ENCODE measurements around the gene MEIS2. TPM values are rescaled to one million over a fixed set of nuclear protein-coding genes. Genes with fewer than 3 reads are reported as not detected.

The MEIS2 gene
- total RNA-seq, 1 experiment from 2014 or later, result 17.5 TPM

DNA sequence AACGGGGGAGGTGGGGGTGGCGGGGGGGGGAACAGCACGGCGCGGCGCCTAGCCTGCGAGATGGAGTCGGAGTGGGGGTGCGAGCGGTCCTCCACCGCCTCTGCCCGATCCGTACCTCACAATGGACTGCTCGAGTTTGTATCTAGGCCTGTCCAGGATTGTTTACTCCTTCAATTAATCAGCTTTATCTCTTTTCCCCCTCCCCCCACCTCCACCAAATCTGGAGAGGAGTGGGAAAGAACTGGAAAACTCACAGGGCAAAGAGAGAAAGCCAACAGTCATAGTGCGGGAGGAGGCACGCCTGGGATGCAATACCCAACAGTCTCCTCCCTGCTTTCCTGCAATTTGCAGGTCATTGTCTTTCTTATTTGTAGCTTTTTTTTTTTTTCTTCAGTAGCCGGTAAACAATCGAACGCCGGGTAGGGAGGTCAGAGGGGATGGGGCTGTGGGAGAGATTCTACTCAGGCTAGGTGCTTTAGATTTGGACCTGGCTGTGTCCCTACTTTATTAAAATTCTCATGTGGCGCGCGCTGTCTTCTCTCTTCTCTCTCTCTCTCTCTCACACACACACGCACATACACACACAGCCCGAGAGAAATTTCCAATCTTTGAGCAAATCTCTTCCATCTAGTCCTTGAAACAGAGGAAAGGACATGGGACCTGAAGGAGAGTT, 6.9 kb upstream of the MEIS2 start:
- peaks cover 9% of the 10 kb centered on the region; the same call in 1 of the 2 replicates for H3K4me1 ChIP-seq (ENCODE audit: insufficient read depth, low read length)
- H3F3A ChIP-seq (ENCODE audit: low read length, unreplicated experiment), result no peaks in the 10 kb centered on the region
- ATAC-seq (no peak), DNase-seq (no peak)
- H3K27me3 ChIP-seq (ENCODE audit: low read length), result no peaks in the 10 kb centered on the region
- H3K9me2 ChIP-seq (replicated peaks; ENCODE audit: low read length), result no peaks in the 10 kb centered on the region
- no peak overlapping the region for H3K9ac ChIP-seq (ENCODE audit: low read length)
- H4K20me1 ChIP-seq (ENCODE audit: low read length), result no peaks in the 10 kb centered on the region
- no peaks in the 10 kb centered on the region for H3K79me2 ChIP-seq (ENCODE audit: low read length)
- ChIA-PET CTCF (no interaction called here), POLR2A (ENCODE audit: unreplicated experiment) (no interaction called here)
- H3K27ac ChIP-seq (ENCODE audit: low read length), result no peak overlapping the region
- no peaks in the 10 kb centered on the region for H3K36me3 ChIP-seq (ENCODE audit: low read depth, low read length)
- no peak overlapping the region for H2AFZ ChIP-seq (ENCODE audit: low read length)
- no peak overlapping the region for H3K4me2 ChIP-seq (ENCODE audit: low read length)
- intact Hi-C loops (cut with micrococcal nuclease), result loop anchor here (10.0 kb wide), 1 partner anchor 602 kb away; no protein-coding TSS in a partner anchor
- BruUV-seq (replicated peaks), result no TSS peak
- no peaks in the 10 kb centered on the region for H3K9me3 ChIP-seq (ENCODE audit: low read length)
- TF ChIP-seq, protein P1, sequence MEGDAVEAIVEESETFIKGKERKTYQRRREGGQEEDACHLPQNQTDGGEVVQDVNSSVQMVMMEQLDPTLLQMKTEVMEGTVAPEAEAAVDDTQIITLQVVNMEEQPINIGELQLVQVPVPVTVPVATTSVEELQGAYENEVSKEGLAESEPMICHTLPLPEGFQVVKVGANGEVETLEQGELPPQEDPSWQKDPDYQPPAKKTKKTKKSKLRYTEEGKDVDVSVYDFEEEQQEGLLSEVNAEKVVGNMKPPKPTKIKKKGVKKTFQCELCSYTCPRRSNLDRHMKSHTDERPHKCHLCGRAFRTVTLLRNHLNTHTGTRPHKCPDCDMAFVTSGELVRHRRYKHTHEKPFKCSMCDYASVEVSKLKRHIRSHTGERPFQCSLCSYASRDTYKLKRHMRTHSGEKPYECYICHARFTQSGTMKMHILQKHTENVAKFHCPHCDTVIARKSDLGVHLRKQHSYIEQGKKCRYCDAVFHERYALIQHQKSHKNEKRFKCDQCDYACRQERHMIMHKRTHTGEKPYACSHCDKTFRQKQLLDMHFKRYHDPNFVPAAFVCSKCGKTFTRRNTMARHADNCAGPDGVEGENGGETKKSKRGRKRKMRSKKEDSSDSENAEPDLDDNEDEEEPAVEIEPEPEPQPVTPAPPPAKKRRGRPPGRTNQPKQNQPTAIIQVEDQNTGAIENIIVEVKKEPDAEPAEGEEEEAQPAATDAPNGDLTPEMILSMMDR (conservative IDR thresholded peaks at IDR 0.05; ENCODE audit: low read depth, low read length), result no peak
- TF ChIP-seq EZH2 (IDR thresholded peaks at IDR 0.05; ENCODE audit: low read length, unreplicated experiment) (no peak), EZH2phosphoT487 (IDR thresholded peaks at IDR 0.05; ENCODE audit: borderline replicate concordance, low read length) (no peak)
- no peak overlapping the region for H3K4me3 ChIP-seq (ENCODE audit: low read length)

DNA sequence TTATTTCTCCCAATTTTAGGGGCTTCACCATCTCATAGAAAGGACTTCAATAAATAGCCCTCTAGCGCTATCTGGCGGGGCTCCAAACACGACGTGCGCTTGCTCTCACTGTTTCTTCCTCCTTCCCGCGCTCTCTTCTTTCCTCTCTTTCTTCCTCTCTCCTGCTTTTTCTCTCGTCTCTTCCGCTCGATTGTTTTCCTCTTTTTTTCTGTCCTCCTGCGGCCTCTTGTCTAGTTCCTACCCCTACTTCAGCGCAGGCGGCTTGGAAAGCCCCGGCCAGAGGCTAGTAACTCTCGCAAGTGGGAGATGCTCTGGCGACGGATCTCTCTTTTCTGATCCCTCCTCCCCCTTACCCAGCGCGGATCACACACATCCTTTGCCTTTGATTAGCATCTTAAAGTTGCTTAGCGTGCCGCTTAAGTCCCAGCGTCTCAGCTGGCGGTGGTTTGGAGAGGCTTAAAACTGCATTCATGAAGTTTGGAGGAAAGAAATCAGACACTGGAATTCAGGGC, 6.2 kb upstream of the MEIS2 start:
- intact Hi-C loops (cut with micrococcal nuclease), result loop anchor here (10.0 kb wide), 1 partner anchor 602 kb away; no protein-coding TSS in a partner anchor
- POLR2A ChIA-PET (ENCODE audit: unreplicated experiment), result no interaction called here

More for the DNA sequence above, 6.2 kb upstream of the MEIS2 start:
- Histone ChIP-seq H3K79me2 (ENCODE audit: low read length) (no peaks in the 10 kb centered on the region), H3F3A (ENCODE audit: low read length, unreplicated experiment) (no peaks in the 10 kb centered on the region), H3K9ac (ENCODE audit: low read length) (no peak overlapping the region), H3K4me3 (ENCODE audit: low read length) (no peak overlapping the region), H3K36me3 (ENCODE audit: low read depth, low read length) (no peaks in the 10 kb centered on the region), H4K20me1 (ENCODE audit: low read length) (no peaks in the 10 kb centered on the region), H3K27ac (ENCODE audit: low read length) (no peak overlapping the region), H2AFZ (ENCODE audit: low read length) (no peak overlapping the region), H3K9me3 (ENCODE audit: low read length) (no peaks in the 10 kb centered on the region), H3K9me2 (replicated peaks; ENCODE audit: low read length) (no peaks in the 10 kb centered on the region), H3K27me3 (ENCODE audit: low read length) (no peaks in the 10 kb centered on the region), H3K4me2 (ENCODE audit: low read length) (no peak overlapping the region), H3K4me1 (ENCODE audit: insufficient read depth, low read length) (peaks cover 10% of the 10 kb centered on the region; the same call in 1 of the 2 replicates)
- CTCF ChIA-PET, result no interaction called here
- no TSS peak for BruUV-seq (replicated peaks)
- ATAC-seq, result no peak
- DNase-seq, result no peak
- TF ChIP-seq EZH2 (IDR thresholded peaks at IDR 0.05; ENCODE audit: low read length, unreplicated experiment), result no peak
- TF ChIP-seq, protein P1 (conservative IDR thresholded peaks at IDR 0.05; ENCODE audit: low read depth, low read length), result no peak
- no peak for TF ChIP-seq EZH2phosphoT487 (IDR thresholded peaks at IDR 0.05; ENCODE audit: borderline replicate concordance, low read length)
